ENCODE data around the gene SRC.

SRC gene

GRCh38 chr20:37419774-37420542 lies 74.0 kb downstream of the SRC start:
- DNase-seq (ENCODE audit: low read depth), result no peak
- H3K4me3 ChIP-seq (ENCODE audit: low read depth, low read length), result no peak overlapping the region
- in situ Hi-C loops (cut with HindIII; ENCODE audit: low sequenced_read_pairs), result no loop called here
- TF ChIP-seq CTCF (IDR thresholded peaks at IDR 0.05; ENCODE audit: low read depth, low read length, missing control alignments), result no peak

- DNase-seq (ENCODE audit: low read depth), result no peak
- in situ Hi-C loops (cut with HindIII; ENCODE audit: low sequenced_read_pairs), result no loop called here
- no peak for TF ChIP-seq CTCF (IDR thresholded peaks at IDR 0.05; ENCODE audit: low read depth, low read length, missing control alignments)
- no peak overlapping the region for H3K4me3 ChIP-seq (ENCODE audit: low read depth, low read length)
Measured at GRCh38 chr20:37420610-37421009, 74.7 kb downstream of the SRC start.

- in situ Hi-C loops (cut with HindIII; ENCODE audit: low sequenced_read_pairs), result no loop called here
Measured at GRCh38 chr20:37421060-37421905, 75.3 kb downstream of the SRC start.

GRCh38 chr20:37421988-37422387 lies 76.0 kb downstream of the SRC start:
- no peak for TF ChIP-seq CTCF (IDR thresholded peaks at IDR 0.05; ENCODE audit: low read depth, low read length, missing control alignments)
- no peak overlapping the region for H3K4me3 ChIP-seq (ENCODE audit: low read depth, low read length)
- in situ Hi-C loops (cut with HindIII; ENCODE audit: low sequenced_read_pairs), result no loop called here
- DNase-seq (ENCODE audit: low read depth), result no peak

More at GRCh38 chr20:37421060-37421905, 75.3 kb downstream of the SRC start:
- DNase-seq (ENCODE audit: low read depth), result no peak
- H3K4me3 ChIP-seq (ENCODE audit: low read depth, low read length), result no peak overlapping the region
- no peak for TF ChIP-seq CTCF (IDR thresholded peaks at IDR 0.05; ENCODE audit: low read depth, low read length, missing control alignments)

- no peak for DNase-seq (ENCODE audit: low read depth)
- in situ Hi-C loops (cut with HindIII; ENCODE audit: low sequenced_read_pairs), result no loop called here
- TF ChIP-seq CTCF (IDR thresholded peaks at IDR 0.05; ENCODE audit: low read depth, low read length, missing control alignments), result no peak
- no peak overlapping the region for H3K4me3 ChIP-seq (ENCODE audit: low read depth, low read length)
Measured at GRCh38 chr20:37422791-37423286, 76.9 kb downstream of the SRC start.

GRCh38 chr20:37423545-37423944 lies 77.6 kb downstream of the SRC start:
- DNase-seq (ENCODE audit: low read depth), result no peak
- H3K4me3 ChIP-seq (ENCODE audit: low read depth, low read length), result no peak overlapping the region
- TF ChIP-seq CTCF (IDR thresholded peaks at IDR 0.05; ENCODE audit: low read depth, low read length, missing control alignments), result no peak
- in situ Hi-C loops (cut with HindIII; ENCODE audit: low sequenced_read_pairs), result no loop called here
